H1 (cell line): Measurements from ENCODE around the gene PRSS3.
A peak's percentile ranks its signal among the peaks of the same experiment; 100 is the strongest.

Experiments used
- CBX5 ChIP-seq: fragments of 300-800, 300-1000 bp; sonication (generic); IDR thresholded peaks from 2 replicates; pipeline ENCODE4 v1.7.1; 2016; ENCODE audit warnings: antibody characterized with exemption, low read length, low read depth
- CTCF ChIP-seq, 3 experiments: IDR thresholded peaks; 1 replicate in 2 of 3; 2 replicates in 1 of 3; pipeline versions ENCODE4 v1.5.1 to v1.6.1; 2011; ENCODE audit warnings: low read length in 3 of 3, mild to moderate bottlenecking in 3 of 3, inconsistent platforms in 2 of 3, low read depth in 1 of 3, moderate library complexity in 1 of 3; ENCODE audit not compliant: insufficient read depth in 1 of 3; ENCODE audit errors: control extremely low read depth in 1 of 3
- EP300 ChIP-seq, 2 experiments: IDR thresholded peaks; 1 replicate in 1 of 2; 2 replicates in 1 of 2; pipeline ENCODE4 v1.6.1; 2011 to 2012; ENCODE audit warnings: low read depth in 2 of 2, low read length in 2 of 2, mild to moderate bottlenecking in 2 of 2, borderline replicate concordance in 1 of 2, inconsistent platforms in 1 of 2, moderate library complexity in 1 of 2
- FOSL1 ChIP-seq: IDR thresholded peaks from 2 replicates; pipeline ENCODE4 v1.6.1; 2011; ENCODE audit warnings: mild to moderate bottlenecking, low read depth, low read length, moderate library complexity; ENCODE audit not compliant: insufficient read depth
- GABPA ChIP-seq: IDR thresholded peaks from 2 replicates; pipeline ENCODE4 v1.6.1; 2011; ENCODE audit warnings: mild to moderate bottlenecking, low read length, moderate library complexity, borderline replicate concordance; ENCODE audit not compliant: insufficient read depth
- GTF2F1 ChIP-seq: IDR thresholded peaks from 2 replicates; pipeline ENCODE4 v1.6.1; 2012; ENCODE audit warnings: low read depth, low read length, improper control_type of control experiment, borderline replicate concordance
- JUN ChIP-seq: IDR thresholded peaks from 2 replicates; pipeline ENCODE4 v1.6.1; 2011; ENCODE audit warnings: low read depth, mild to moderate bottlenecking, improper control_type of control experiment, low read length
- KDM5A ChIP-seq: fragments of 200-600 bp; IDR thresholded peaks from 2 replicates; pipeline ENCODE4 v1.7.1; 2012; ENCODE audit warnings: mild to moderate bottlenecking, low read length, inconsistent platforms, mixed read lengths
- MAFK ChIP-seq: IDR thresholded peaks from 2 replicates; pipeline ENCODE4 v1.6.1; 2012; ENCODE audit warnings: low read depth, mild to moderate bottlenecking, improper control_type of control experiment, low read length
- POLR2A ChIP-seq, 2 experiments: IDR thresholded peaks; 1 replicate in 1 of 2; 2 replicates in 1 of 2; pipeline ENCODE4 v1.6.1; 2011; ENCODE audit warnings: low read depth in 2 of 2, low read length in 2 of 2, mild to moderate bottlenecking in 2 of 2; ENCODE audit errors: control extremely low read depth in 1 of 2
- RNF2 ChIP-seq: fragments of 200-900, 300-1000 bp; sonication (generic); IDR thresholded peaks from 2 replicates; pipeline ENCODE4 v1.7.1; 2016; ENCODE audit warnings: borderline replicate concordance, low read depth, mild to moderate bottlenecking, antibody characterized with exemption, low read length; ENCODE audit not compliant: poor library complexity, severe bottlenecking; ENCODE audit errors: missing control alignments
- TAF1 ChIP-seq: IDR thresholded peaks from 2 replicates; pipeline ENCODE4 v1.6.1; 2011; ENCODE audit warnings: mild to moderate bottlenecking, low read depth, low read length
- ZNF274 ChIP-seq: IDR thresholded peaks from 2 replicates; pipeline ENCODE4 v1.7.0; 2012; ENCODE audit warnings: low read length, borderline replicate concordance; ENCODE audit errors: extremely low read depth
- TF ChIP-seq, protein P1 (sequence below): IDR thresholded peaks from 2 replicates; pipeline ENCODE4 v1.6.1; 2012; ENCODE audit warnings: inconsistent platforms

DNA sequence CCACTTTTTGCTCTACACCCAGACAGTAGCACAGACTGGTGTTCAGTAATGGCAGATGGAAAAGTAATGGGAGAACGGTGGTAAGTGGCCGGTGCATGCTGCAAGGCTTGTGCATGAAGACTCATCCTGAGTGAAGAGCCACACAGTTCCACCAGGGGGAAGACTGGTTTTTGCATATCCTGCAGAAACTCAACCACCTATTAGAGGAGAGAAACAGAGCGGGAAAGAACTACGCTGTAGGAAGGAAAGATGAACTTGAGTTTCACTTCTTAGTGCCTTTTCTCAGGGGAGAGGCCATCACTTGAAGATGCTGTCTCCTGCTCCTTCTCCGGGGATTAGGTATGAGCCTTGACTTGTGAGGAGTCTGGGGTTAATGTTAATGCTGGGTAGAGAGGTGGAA is 9.4 kb upstream of the PRSS3 start:
- TF ChIP-seq ZNF274 (no peak), POLR2A (IDR thresholded peaks at IDR 0.05; ENCODE audit: control extremely low read depth in 1 of 2, low read depth in 2 of 2, low read length in 2 of 2) (no peak), GABPA (no peak), GTF2F1 (no peak), CTCF (IDR thresholded peaks at IDR 0.05; ENCODE audit: control extremely low read depth in 1 of 3, insufficient read depth in 1 of 3, low read depth in 1 of 3, low read length in 3 of 3) (peak; percentile 23 to 31 (median 26); a peak in 3 of 4 replicates), TAF1 (no peak), JUN (no peak), CBX5 (no peak), RNF2 (no peak), EP300 (IDR thresholded peaks at IDR 0.05; ENCODE audit: borderline replicate concordance in 1 of 2, low read depth in 2 of 2, low read length in 2 of 2) (no peak), FOSL1 (no peak), KDM5A (no peak), MAFK (no peak)
- TF ChIP-seq, protein P1, sequence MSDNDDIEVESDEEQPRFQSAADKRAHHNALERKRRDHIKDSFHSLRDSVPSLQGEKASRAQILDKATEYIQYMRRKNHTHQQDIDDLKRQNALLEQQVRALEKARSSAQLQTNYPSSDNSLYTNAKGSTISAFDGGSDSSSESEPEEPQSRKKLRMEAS, result no peak
